Sigmoid colon (tissue), 7 donors: ENCODE results near the gene CEACAM4. TPM values are rescaled to one million over a fixed set of nuclear protein-coding genes. Genes with fewer than 3 reads are reported as not detected.

Experiments used
- DNase-seq: peaks from one replicate; pipeline ENCODE4 v3.0.0-alpha.2; 2019
- H3K27ac ChIP-seq, 4 donors: fragments of 200-600 bp; sonication (generic); one replicate each; pipeline ENCODE4 v1.5.1; 2016 to 2019; ENCODE audit warnings: mild to moderate bottlenecking in 1 of 4
- H3K27me3 ChIP-seq, 3 donors: fragments of 200-600 bp; sonication (generic); one replicate each; pipeline ENCODE4 v1.5.1; 2019; ENCODE audit warnings: mild to moderate bottlenecking in 1 of 3
- H3K36me3 ChIP-seq, 4 donors: fragments of 200-600 bp; sonication (generic); one replicate each; pipeline ENCODE4 v1.5.1; 2016 to 2019
- H3K4me1 ChIP-seq, 4 donors: fragments of 200-600 bp; sonication (generic); one replicate each; pipeline ENCODE4 v1.5.1; 2017 to 2019
- H3K4me3 ChIP-seq, 4 donors: fragments of 200-600 bp; sonication (generic); one replicate each; pipeline ENCODE4 v1.5.1; 2017 to 2019; ENCODE audit warnings: mild to moderate bottlenecking in 2 of 4, moderate library complexity in 1 of 4
- H3K9me3 ChIP-seq, 4 donors: fragments of 200-600 bp in 3 of 4; sonication (generic) in 3 of 4; one replicate each; pipeline versions ENCODE4 v1.5.1 to v1.6.1; 2013 to 2019
- EP300 ChIP-seq, 4 donors: sonication (generic); formaldehyde crosslinking; IDR thresholded peaks; one replicate each; pipeline ENCODE4 v1.6.1; 2017; ENCODE audit warnings: antibody characterized with exemption in 4 of 4
- POLR2A ChIP-seq, 2 donors: fragments of 450-650 bp; IDR thresholded peaks; one replicate each; pipeline ENCODE4 v1.6.1; 2016; ENCODE audit warnings: antibody characterized with exemption in 2 of 2, mild to moderate bottlenecking in 2 of 2, moderate library complexity in 2 of 2
- POLR2AphosphoS5 ChIP-seq, 4 donors: sonication (generic); formaldehyde crosslinking; IDR thresholded peaks; one replicate each; pipeline ENCODE4 v1.6.1; 2017; ENCODE audit warnings: antibody characterized with exemption in 4 of 4
- WGBS, 2 donors: extraction: QIAGEN DNeasy Blood & Tissue Kit; methylation state at CpG; one replicate each; pipeline ENCODE4 v1.1.7; 2013; 5-methylcytosine and 5-hydroxymethylcytosine counted together
- intact Hi-C: fragments of 100-400 bp; cut with DNase I; formaldehyde crosslinking; loops from one replicate; pipeline ENCODE4 v1.15.1; 2023
- polyA plus RNA-seq, 3 donors: library from polyadenylated mRNA; stranded (reverse); fragments of 200-250 nt; gene quantifications; one replicate each; pipeline ENCODE4 v1.2.3, GENCODE V29; 2013
- small RNA-seq, 3 donors: library from RNA; depleted of rRNA; stranded (forward); fragments of <200 nt; gene quantifications; one replicate each; pipeline ENCODE3, GENCODE V24; 2016
- total RNA-seq, 4 donors: library from RNA; depleted of rRNA; stranded (reverse); fragments of >200 nt; gene quantifications; one replicate each; pipeline ENCODE4 v1.1.0, GENCODE V29; 2016
- TF ChIP-seq, protein P1 (sequence below), 4 experiments: fragments of 450-650 bp in 3 of 4; fragments of 200-600 bp in 1 of 4; IDR thresholded peaks; one replicate each; pipeline ENCODE4 v1.5.1; 2016 to 2019; ENCODE audit warnings: antibody characterized with exemption in 4 of 4, mild to moderate bottlenecking in 3 of 4, moderate library complexity in 2 of 4
- donor health status: healthy with polysubstance abuse.
- donor health status: Bipolar disorder and iron deficiency.
- donor health status: healthy.

The CEACAM4 gene
- total and polyA plus RNA-seq, 7 donors = 1.6 to 3.6 (median 1.9) TPM; not detected in 4

GRCh38 chr19:41569481-41570150 lies 57.3 kb downstream of the CEACAM4 start:
- no peak for TF ChIP-seq EP300 (IDR thresholded peaks at IDR 0.05)
- TF ChIP-seq, protein P1, sequence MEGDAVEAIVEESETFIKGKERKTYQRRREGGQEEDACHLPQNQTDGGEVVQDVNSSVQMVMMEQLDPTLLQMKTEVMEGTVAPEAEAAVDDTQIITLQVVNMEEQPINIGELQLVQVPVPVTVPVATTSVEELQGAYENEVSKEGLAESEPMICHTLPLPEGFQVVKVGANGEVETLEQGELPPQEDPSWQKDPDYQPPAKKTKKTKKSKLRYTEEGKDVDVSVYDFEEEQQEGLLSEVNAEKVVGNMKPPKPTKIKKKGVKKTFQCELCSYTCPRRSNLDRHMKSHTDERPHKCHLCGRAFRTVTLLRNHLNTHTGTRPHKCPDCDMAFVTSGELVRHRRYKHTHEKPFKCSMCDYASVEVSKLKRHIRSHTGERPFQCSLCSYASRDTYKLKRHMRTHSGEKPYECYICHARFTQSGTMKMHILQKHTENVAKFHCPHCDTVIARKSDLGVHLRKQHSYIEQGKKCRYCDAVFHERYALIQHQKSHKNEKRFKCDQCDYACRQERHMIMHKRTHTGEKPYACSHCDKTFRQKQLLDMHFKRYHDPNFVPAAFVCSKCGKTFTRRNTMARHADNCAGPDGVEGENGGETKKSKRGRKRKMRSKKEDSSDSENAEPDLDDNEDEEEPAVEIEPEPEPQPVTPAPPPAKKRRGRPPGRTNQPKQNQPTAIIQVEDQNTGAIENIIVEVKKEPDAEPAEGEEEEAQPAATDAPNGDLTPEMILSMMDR (IDR thresholded peaks at IDR 0.05) = no peak
- no peak for TF ChIP-seq POLR2A (IDR thresholded peaks at IDR 0.05)
- TF ChIP-seq POLR2AphosphoS5 (IDR thresholded peaks at IDR 0.05) = no peak
- H3K27me3 ChIP-seq = peaks cover 12 to 65% (median 31%) of the 10 kb centered on the region in 3 donors
- H3K27ac ChIP-seq = no peak overlapping the region
- intact Hi-C loops = loop anchor here (1.0 kb wide), 1 partner anchor 120 kb away; no protein-coding TSS in a partner anchor
- no peaks in the 10 kb centered on the region for H3K9me3 ChIP-seq
- H3K4me1 ChIP-seq = peaks cover 0 to 5% (median 0%) of the 10 kb centered on the region in 4 donors
- DNase-seq = no peak
- H3K36me3 ChIP-seq = no peaks in the 10 kb centered on the region
- H3K4me3 ChIP-seq = no peak overlapping the region
- WGBS, 2 donors = 60 to 75% methylated on average over 11 of the region's 11 CpGs

Small RNA genes lying within 50 kb of the gene (small RNA-seq; reads per million reads assigned to genes)
- gene AC243960.4 = 0 reads per million in 3 donors

Other genes starting within 250 kb of the CEACAM4 start
- gene EXOSC5, start 229.7 kb downstream of the CEACAM4 start, total RNA-seq = 10 to 100 TPM in 3 of 4 donors, 1 to 10 TPM in 1; 6.6 to 21.4 (median 14.4) TPM
- gene EXOSC5, start 229.7 kb downstream of the CEACAM4 start, polyA plus RNA-seq = 10 to 100 TPM; 11.6 to 32.7 (median 15.6) TPM
- 10 to 100 TPM; 29.6 to 35.7 (median 33.6) TPM for gene BCKDHA, start 229.3 kb downstream of the CEACAM4 start, total RNA-seq
- 10 to 100 TPM; 19.0 to 32.9 (median 31.2) TPM for gene BCKDHA, start 229.3 kb downstream of the CEACAM4 start, polyA plus RNA-seq
- gene B3GNT8, start 199.7 kb downstream of the CEACAM4 start, total RNA-seq = 1 to 10 TPM; 2.8 to 8.0 (median 5.0) TPM
- gene B3GNT8, start 199.7 kb downstream of the CEACAM4 start, polyA plus RNA-seq = 10 to 100 TPM; 16.8 to 49.2 (median 28.8) TPM
- 10 to 100 TPM; 33.9 to 46.3 (median 41.0) TPM for gene DMAC2, start 187.2 kb downstream of the CEACAM4 start, total RNA-seq
- 10 to 100 TPM; 40.8 to 58.0 (median 45.7) TPM for gene DMAC2, start 187.2 kb downstream of the CEACAM4 start, polyA plus RNA-seq
- gene ERICH4, start 183.9 kb downstream of the CEACAM4 start, total RNA-seq = not detected
- gene ERICH4, start 183.9 kb downstream of the CEACAM4 start, polyA plus RNA-seq = not detected
- 1 to 10 TPM in 3 of 4 donors, not detected in 1; 1.5 to 4.3 (median 2.2) TPM for gene CEACAM21, start 50.9 kb downstream of the CEACAM4 start, total RNA-seq
- gene CEACAM21, start 50.9 kb downstream of the CEACAM4 start, polyA plus RNA-seq = 10 to 100 TPM in 1 of 3 donors, not detected in 2; 11.9 TPM
- gene CEACAM7, start 61.2 kb upstream of the CEACAM4 start, total RNA-seq = 1 to 10 TPM in 2 of 4 donors, under 1 TPM in 1, not detected in 1; 0.49 to 1.4 (median 1.1) TPM
- gene CEACAM7, start 61.2 kb upstream of the CEACAM4 start, polyA plus RNA-seq = 1,000 to 10,000 TPM in 1 of 3 donors, 100 to 1,000 TPM in 2; 282 to 1,079 (median 306) TPM
- 1 to 10 TPM in 1 of 4 donors, under 1 TPM in 2, not detected in 1; 0.16 to 3.2 (median 0.83) TPM for gene CEACAM5, start 81.6 kb upstream of the CEACAM4 start, total RNA-seq
- gene CEACAM5, start 81.6 kb upstream of the CEACAM4 start, polyA plus RNA-seq = 1,000 to 10,000 TPM in 1 of 3 donors, 100 to 1,000 TPM in 2; 172 to 1,632 (median 365) TPM
- gene CEACAM6, start 128.5 kb upstream of the CEACAM4 start, total RNA-seq = under 1 TPM in 3 of 4 donors, not detected in 1; 0.27 to 0.71 (median 0.28) TPM
- gene CEACAM6, start 128.5 kb upstream of the CEACAM4 start, polyA plus RNA-seq = 100 to 1,000 TPM in 2 of 3 donors, 10 to 100 TPM in 1; 35.4 to 516 (median 161) TPM
- gene CEACAM3, start 169.5 kb upstream of the CEACAM4 start, total RNA-seq = not detected
- 1 to 10 TPM in 1 of 3 donors, not detected in 2; 2.3 TPM for gene CEACAM3, start 169.5 kb upstream of the CEACAM4 start, polyA plus RNA-seq
- gene LYPD4, start 217.6 kb upstream of the CEACAM4 start, total RNA-seq = not detected
- under 1 TPM in 1 of 3 donors, not detected in 2; 0.60 TPM for gene LYPD4, start 217.6 kb upstream of the CEACAM4 start, polyA plus RNA-seq
- gene DMRTC2, start 218.0 kb upstream of the CEACAM4 start, total RNA-seq = not detected
- gene DMRTC2, start 218.0 kb upstream of the CEACAM4 start, polyA plus RNA-seq = not detected
- gene RPS19, start 233.2 kb upstream of the CEACAM4 start, total RNA-seq = 1,000 to 10,000 TPM in 2 of 4 donors, 100 to 1,000 TPM in 2; 738 to 1,695 (median 1,093) TPM
- 1,000 to 10,000 TPM; 2,128 to 3,435 (median 2,711) TPM for gene RPS19, start 233.2 kb upstream of the CEACAM4 start, polyA plus RNA-seq